Erythroblast (primary cell): ENCODE data around the gene XIRP2.

ENCODE experiments used
- GATA1 ChIP-seq: IDR thresholded peaks from 2 replicates; pipeline ENCODE4 v1.6.1; 2011; ENCODE audit warnings: low read depth, mild to moderate bottlenecking, control low read depth, low read length, moderate library complexity
- POLR2A ChIP-seq: IDR thresholded peaks from 2 replicates; pipeline ENCODE4 v1.6.1; 2011; ENCODE audit warnings: mild to moderate bottlenecking, low read length

DNA sequence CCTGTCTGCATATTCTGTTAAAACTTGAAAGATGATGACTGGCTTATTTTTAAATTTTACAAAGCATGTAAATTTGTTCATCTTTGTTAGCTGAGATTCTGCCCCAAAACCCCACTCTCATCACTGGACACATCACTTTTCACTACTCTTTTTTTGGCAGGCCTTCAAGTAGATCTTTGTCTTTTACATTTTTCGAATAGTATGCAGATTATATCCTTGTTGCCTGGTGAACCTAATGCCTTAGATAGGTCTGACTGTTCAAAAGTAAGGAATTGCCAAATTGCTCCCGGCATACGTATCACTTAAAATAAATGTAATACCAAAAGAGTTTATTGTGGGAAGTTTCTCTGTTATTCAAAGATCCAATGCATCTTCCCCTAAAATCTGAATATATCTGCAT is 303.3 kb downstream of the XIRP2 start:
- TF ChIP-seq POLR2A (no peak), GATA1 (no peak)
